WTC11 (cell line): ENCODE results near the gene LEKR1.

Experiments
- ATF3 ChIP-seq: sonication (generic); formaldehyde crosslinking; conservative IDR thresholded peaks from 2 replicates; pipeline ENCODE4 v1.8.1; 2022; ENCODE audit warnings: mild to moderate bottlenecking, missing genetic modification reagents
- ESRRA ChIP-seq: sonication (generic); formaldehyde crosslinking; IDR thresholded peaks from 2 replicates; pipeline ENCODE4 v1.8.1; 2022; ENCODE audit warnings: mild to moderate bottlenecking, missing genetic modification reagents, borderline replicate concordance
- KAT7 ChIP-seq: sonication (generic); formaldehyde crosslinking; IDR thresholded peaks from 2 replicates; pipeline ENCODE4 v1.8.1; 2023; ENCODE audit warnings: missing genetic modification reagents, mild to moderate bottlenecking, borderline replicate concordance
- MYBL2 ChIP-seq: sonication (generic); formaldehyde crosslinking; IDR thresholded peaks from 2 replicates; pipeline ENCODE4 v1.8.1; 2023; ENCODE audit warnings: mild to moderate bottlenecking, moderate library complexity, missing genetic modification reagents
- NR2C2 ChIP-seq: sonication (generic); formaldehyde crosslinking; IDR thresholded peaks from 2 replicates; pipeline ENCODE4 v1.8.0; 2022; ENCODE audit warnings: mild to moderate bottlenecking, missing genetic modification reagents
- PRDM15 ChIP-seq: sonication (generic); formaldehyde crosslinking; IDR thresholded peaks from 2 replicates; pipeline ENCODE4 v1.8.0; 2022; ENCODE audit warnings: missing genetic modification reagents
- TP53 ChIP-seq: sonication (generic); formaldehyde crosslinking; IDR thresholded peaks from 2 replicates; pipeline ENCODE4 v1.8.1; 2023; ENCODE audit warnings: mild to moderate bottlenecking, missing genetic modification reagents
- ZNF263 ChIP-seq: sonication (generic); formaldehyde crosslinking; IDR thresholded peaks from 2 replicates; pipeline ENCODE4 v1.8.1; 2022; ENCODE audit warnings: low read depth, mild to moderate bottlenecking, moderate library complexity, missing genetic modification reagents
- ZNF532 ChIP-seq: fragments of 250-450 bp; sonication (Bioruptor Pico); IDR thresholded peaks from 2 replicates; pipeline ENCODE4 v1.9.0; 2021; ENCODE audit warnings: mild to moderate bottlenecking, borderline replicate concordance
- TF ChIP-seq, protein P1 (sequence below): sonication (generic); formaldehyde crosslinking; IDR thresholded peaks from 2 replicates; pipeline ENCODE4 v1.8.0; 2022; ENCODE audit warnings: mild to moderate bottlenecking, missing genetic modification reagents
- TF ChIP-seq, protein P2 (sequence below): fragments of 200-600 bp; IDR thresholded peaks from 2 replicates; pipeline ENCODE4 v1.8.0; 2022; ENCODE audit warnings: antibody characterized with exemption
- TF ChIP-seq, protein P3 (sequence below): sonication (generic); formaldehyde crosslinking; IDR thresholded peaks from 2 replicates; pipeline ENCODE4 v1.8.1; 2023; ENCODE audit warnings: mild to moderate bottlenecking, missing genetic modification reagents, moderate library complexity
- TF ChIP-seq, protein P4 (sequence below): sonication (generic); formaldehyde crosslinking; conservative IDR thresholded peaks from 2 replicates; pipeline ENCODE4 v1.8.1; 2023; ENCODE audit warnings: mild to moderate bottlenecking, low read depth, missing genetic modification reagents, moderate library complexity
- TF ChIP-seq, protein P5 (sequence below): sonication (generic); formaldehyde crosslinking; IDR thresholded peaks from 2 replicates; pipeline ENCODE4 v1.8.1; 2022; ENCODE audit warnings: low read depth, mild to moderate bottlenecking, moderate library complexity, missing genetic modification reagents, borderline replicate concordance

DNA sequence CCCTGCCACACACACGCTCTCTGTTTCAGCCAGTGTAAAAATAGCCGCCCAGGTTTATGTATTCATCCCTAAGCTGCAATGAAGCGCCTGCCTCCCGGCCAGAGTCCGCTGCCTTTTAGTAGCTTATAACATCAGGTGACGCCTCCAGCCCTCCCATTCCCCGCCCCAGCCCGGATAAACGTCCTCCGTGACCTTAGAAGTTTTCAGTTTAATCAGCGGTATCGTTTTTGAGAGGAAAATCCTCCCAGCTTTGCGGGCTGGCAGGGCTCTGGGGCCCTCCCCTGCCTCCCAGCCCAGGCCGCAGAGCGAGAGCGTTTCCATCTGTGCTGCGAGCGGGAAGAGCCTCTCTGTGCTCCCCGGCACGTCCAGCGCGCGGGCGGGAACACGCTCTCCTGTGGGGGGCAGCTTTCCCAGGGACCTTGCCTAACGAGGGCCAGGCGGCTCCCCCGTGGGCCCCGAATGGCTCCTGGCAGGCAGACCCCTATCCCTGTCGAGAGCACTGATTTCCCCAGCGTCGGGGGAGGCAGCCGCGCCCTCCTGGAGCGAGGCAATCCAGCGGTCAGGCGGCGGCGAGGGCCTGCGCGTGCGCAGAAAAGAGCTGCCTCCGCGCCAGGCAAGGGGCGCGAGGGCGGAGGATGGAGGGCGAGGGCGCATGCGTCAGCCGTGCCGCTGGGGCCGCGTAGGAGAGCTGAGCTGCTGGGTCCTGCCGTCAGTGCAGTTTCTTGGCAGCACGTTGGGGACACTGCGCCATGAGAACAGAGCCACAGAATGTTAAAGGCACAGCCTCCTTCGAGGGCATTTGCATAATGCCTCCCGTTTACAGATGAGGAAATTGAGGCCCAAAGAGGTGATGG is 262.7 kb downstream of the LEKR1 start:
- TF ChIP-seq, protein P1, sequence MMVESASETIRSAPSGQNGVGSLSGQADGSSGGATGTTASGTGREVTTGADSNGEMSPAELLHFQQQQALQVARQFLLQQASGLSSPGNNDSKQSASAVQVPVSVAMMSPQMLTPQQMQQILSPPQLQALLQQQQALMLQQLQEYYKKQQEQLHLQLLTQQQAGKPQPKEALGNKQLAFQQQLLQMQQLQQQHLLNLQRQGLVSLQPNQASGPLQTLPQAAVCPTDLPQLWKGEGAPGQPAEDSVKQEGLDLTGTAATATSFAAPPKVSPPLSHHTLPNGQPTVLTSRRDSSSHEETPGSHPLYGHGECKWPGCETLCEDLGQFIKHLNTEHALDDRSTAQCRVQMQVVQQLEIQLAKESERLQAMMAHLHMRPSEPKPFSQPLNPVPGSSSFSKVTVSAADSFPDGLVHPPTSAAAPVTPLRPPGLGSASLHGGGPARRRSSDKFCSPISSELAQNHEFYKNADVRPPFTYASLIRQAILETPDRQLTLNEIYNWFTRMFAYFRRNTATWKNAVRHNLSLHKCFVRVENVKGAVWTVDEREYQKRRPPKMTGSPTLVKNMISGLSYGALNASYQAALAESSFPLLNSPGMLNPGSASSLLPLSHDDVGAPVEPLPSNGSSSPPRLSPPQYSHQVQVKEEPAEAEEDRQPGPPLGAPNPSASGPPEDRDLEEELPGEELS: peak; percentile 87
- TF ChIP-seq ESRRA (CRISPR knock-in tag): peak; percentile 66; the same call in 1 of the 2 replicates
- TF ChIP-seq KAT7: 0 out of 2 replicates have a peak, but pooled peaks have one; percentile 58
- TF ChIP-seq, protein P2, sequence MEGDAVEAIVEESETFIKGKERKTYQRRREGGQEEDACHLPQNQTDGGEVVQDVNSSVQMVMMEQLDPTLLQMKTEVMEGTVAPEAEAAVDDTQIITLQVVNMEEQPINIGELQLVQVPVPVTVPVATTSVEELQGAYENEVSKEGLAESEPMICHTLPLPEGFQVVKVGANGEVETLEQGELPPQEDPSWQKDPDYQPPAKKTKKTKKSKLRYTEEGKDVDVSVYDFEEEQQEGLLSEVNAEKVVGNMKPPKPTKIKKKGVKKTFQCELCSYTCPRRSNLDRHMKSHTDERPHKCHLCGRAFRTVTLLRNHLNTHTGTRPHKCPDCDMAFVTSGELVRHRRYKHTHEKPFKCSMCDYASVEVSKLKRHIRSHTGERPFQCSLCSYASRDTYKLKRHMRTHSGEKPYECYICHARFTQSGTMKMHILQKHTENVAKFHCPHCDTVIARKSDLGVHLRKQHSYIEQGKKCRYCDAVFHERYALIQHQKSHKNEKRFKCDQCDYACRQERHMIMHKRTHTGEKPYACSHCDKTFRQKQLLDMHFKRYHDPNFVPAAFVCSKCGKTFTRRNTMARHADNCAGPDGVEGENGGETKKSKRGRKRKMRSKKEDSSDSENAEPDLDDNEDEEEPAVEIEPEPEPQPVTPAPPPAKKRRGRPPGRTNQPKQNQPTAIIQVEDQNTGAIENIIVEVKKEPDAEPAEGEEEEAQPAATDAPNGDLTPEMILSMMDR: no peak
- no peak; the same call in 1 of the 2 replicates for TF ChIP-seq ZNF263 (CRISPR knock-in tag)
- TF ChIP-seq, protein P3, sequence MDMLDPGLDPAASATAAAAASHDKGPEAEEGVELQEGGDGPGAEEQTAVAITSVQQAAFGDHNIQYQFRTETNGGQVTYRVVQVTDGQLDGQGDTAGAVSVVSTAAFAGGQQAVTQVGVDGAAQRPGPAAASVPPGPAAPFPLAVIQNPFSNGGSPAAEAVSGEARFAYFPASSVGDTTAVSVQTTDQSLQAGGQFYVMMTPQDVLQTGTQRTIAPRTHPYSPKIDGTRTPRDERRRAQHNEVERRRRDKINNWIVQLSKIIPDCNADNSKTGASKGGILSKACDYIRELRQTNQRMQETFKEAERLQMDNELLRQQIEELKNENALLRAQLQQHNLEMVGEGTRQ (CRISPR knock-in tag): no peak; the same call in 1 of the 2 replicates
- TF ChIP-seq, protein P4, sequence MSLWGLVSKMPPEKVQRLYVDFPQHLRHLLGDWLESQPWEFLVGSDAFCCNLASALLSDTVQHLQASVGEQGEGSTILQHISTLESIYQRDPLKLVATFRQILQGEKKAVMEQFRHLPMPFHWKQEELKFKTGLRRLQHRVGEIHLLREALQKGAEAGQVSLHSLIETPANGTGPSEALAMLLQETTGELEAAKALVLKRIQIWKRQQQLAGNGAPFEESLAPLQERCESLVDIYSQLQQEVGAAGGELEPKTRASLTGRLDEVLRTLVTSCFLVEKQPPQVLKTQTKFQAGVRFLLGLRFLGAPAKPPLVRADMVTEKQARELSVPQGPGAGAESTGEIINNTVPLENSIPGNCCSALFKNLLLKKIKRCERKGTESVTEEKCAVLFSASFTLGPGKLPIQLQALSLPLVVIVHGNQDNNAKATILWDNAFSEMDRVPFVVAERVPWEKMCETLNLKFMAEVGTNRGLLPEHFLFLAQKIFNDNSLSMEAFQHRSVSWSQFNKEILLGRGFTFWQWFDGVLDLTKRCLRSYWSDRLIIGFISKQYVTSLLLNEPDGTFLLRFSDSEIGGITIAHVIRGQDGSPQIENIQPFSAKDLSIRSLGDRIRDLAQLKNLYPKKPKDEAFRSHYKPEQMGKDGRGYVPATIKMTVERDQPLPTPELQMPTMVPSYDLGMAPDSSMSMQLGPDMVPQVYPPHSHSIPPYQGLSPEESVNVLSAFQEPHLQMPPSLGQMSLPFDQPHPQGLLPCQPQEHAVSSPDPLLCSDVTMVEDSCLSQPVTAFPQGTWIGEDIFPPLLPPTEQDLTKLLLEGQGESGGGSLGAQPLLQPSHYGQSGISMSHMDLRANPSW: no peak
- peak; percentile 25; the same call in 1 of the 2 replicates for TF ChIP-seq NR2C2 (CRISPR knock-in tag)
- TF ChIP-seq TP53: no peak
- no peak for TF ChIP-seq ATF3
- TF ChIP-seq PRDM15 (CRISPR knock-in tag): no peak
- TF ChIP-seq, protein P5, sequence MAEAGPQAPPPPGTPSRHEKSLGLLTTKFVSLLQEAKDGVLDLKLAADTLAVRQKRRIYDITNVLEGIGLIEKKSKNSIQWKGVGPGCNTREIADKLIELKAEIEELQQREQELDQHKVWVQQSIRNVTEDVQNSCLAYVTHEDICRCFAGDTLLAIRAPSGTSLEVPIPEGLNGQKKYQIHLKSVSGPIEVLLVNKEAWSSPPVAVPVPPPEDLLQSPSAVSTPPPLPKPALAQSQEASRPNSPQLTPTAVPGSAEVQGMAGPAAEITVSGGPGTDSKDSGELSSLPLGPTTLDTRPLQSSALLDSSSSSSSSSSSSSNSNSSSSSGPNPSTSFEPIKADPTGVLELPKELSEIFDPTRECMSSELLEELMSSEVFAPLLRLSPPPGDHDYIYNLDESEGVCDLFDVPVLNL: 0 out of 2 replicates have a peak, but pooled peaks have one; percentile 28
- no peak for TF ChIP-seq ZNF532 (CRISPR knock-in tag)
- TF ChIP-seq MYBL2 (CRISPR knock-in tag): 0 out of 2 replicates have a peak, but pooled peaks have one; percentile 22
